ENCODE results near the gene FBXO3. TPM values are rescaled to one million over a fixed set of nuclear protein-coding genes. Genes with fewer than 3 reads are reported as not detected.

FBXO3 gene
- total and polyA plus RNA-seq, 2 of the 8 experiments (the other 6 are each of a cell fraction or from before 2014, with no cell fraction given): 15.9 to 25.7 TPM

DNA sequence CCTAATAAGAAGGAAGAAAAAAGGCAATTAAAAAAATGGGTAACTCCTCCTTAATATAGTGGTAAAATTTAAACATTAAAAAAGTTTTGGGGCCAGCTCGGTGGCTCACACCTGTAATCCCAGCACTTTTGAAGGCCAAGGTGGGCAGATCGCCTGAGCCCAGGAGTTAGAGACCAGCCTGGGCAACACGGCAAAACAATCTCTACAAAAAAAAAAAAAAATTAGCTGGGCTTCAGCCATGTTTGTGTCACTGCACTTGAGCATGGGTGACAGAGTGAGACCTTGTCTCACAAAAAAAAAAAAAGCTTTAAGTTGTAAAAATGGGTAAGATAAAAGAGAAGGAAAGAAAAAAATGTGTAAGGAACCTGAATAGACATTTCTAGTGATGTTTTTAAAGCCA lies 11.3 kb upstream of the FBXO3 start (continued):
- no peak for TF ChIP-seq E2F6 (IDR thresholded peaks at IDR 0.05)
- TF ChIP-seq TAF7 (optimal IDR thresholded peaks at IDR 0.05; ENCODE audit: borderline replicate concordance, low read depth, low read length): no peak
- TF ChIP-seq JUN (IDR thresholded peaks at IDR 0.05; ENCODE audit: low read depth, low read length): no peak
- no peak for TF ChIP-seq BRCA1 (IDR thresholded peaks at IDR 0.05; ENCODE audit: low read depth, low read length)
- TF ChIP-seq HDAC2 (IDR thresholded peaks at IDR 0.05; ENCODE audit: borderline replicate concordance in 1 of 2, low read depth in 2 of 2, low read length in 2 of 2): no peak
- TF ChIP-seq RNF2 (IDR thresholded peaks at IDR 0.05; ENCODE audit: borderline replicate concordance, low read depth, low read length, missing control alignments, poor library complexity, severe bottlenecking): no peak
- TF ChIP-seq MAX (IDR thresholded peaks at IDR 0.05): no peak
- TF ChIP-seq EGR1 (IDR thresholded peaks at IDR 0.05; ENCODE audit: borderline replicate concordance, low read depth, low read length): no peak

All from H1 (cell line).